Right cardiac atrium (tissue), 5 donors: ENCODE results near the gene SAMD11. TPM values are rescaled to one million over a fixed set of nuclear protein-coding genes. Genes with fewer than 3 reads are reported as not detected.
"Not testable (repeated sequence)": the region's sequence is repeated elsewhere in the genome, so short reads cannot be mapped to it uniquely, and the experiment has no call there.

Source experiments
- ATAC-seq, 2 donors: fragments of 200-7000 bp; cut with Tn5 transposase; one replicate each; pipeline versions ENCODE4 v1.8.0 to v1.9.1; 2020; ENCODE audit warnings: moderate library complexity in 2 of 2, mild to moderate bottlenecking in 1 of 2
- DNase-seq, 3 donors: peaks; one replicate each; pipeline ENCODE4 v3.0.0-alpha.2; 2020
- H3K27ac ChIP-seq: one replicate; pipeline ENCODE4 v1.5.1; 2013; ENCODE audit warnings: mild to moderate bottlenecking, low read length, control low read depth, moderate library complexity
- H3K27me3 ChIP-seq: one replicate; pipeline ENCODE4 v1.6.1; 2013; ENCODE audit not compliant: control insufficient read depth, insufficient read depth
- H3K4me1 ChIP-seq: one replicate; pipeline ENCODE4 v1.6.1; 2013; ENCODE audit warnings: low read length; ENCODE audit not compliant: control insufficient read depth, insufficient read depth
- H3K4me3 ChIP-seq: one replicate; pipeline ENCODE4 v1.5.1; 2013; ENCODE audit warnings: low read length, control low read depth
- H3K9me3 ChIP-seq: one replicate; pipeline ENCODE4 v1.6.1; 2013; ENCODE audit warnings: low read length; ENCODE audit not compliant: control insufficient read depth
- WGBS: extraction: QIAGEN DNeasy Blood & Tissue Kit; methylation state at CpG from one replicate; pipeline ENCODE4 v1.1.7; 2013; 5-methylcytosine and 5-hydroxymethylcytosine counted together
- intact Hi-C, 4 donors: fragments of 100-400 bp; cut with DNase I; formaldehyde crosslinking; loops; one replicate each; pipeline versions ENCODE4 v1.11.0 to v1.14.0; 2022 to 2023
- polyA plus RNA-seq: library from polyadenylated mRNA; stranded (reverse); fragments of 200-250 nt; gene quantifications from one replicate; pipeline ENCODE4 v1.2.3, GENCODE V29; 2013
- total RNA-seq, 4 donors: library from RNA; stranded (reverse); fragmentation: NEBNext Ultra II Directional; extraction: Animal tissue kit (Norgen Biotek cat#: 25700); gene quantifications; one replicate each; pipeline ENCODE4 v1.2.1, GENCODE V29; 2021
- donor health status: healthy with polysubstance abuse.
- donor health status: DM: no; HTN: yes; CAD: no.
- donor health status: DM: no; HTN: no; CAD: no.
- donor health status: DM: no; HTN: yes; CAD: no; lungs with severe emphysema.
- donor health status: DM: yes; HTN: yes; CAD: no.

SAMD11 gene
- total and polyA plus RNA-seq, 5 donors = 6.9 to 27.2 (median 10.9) TPM

DNA sequence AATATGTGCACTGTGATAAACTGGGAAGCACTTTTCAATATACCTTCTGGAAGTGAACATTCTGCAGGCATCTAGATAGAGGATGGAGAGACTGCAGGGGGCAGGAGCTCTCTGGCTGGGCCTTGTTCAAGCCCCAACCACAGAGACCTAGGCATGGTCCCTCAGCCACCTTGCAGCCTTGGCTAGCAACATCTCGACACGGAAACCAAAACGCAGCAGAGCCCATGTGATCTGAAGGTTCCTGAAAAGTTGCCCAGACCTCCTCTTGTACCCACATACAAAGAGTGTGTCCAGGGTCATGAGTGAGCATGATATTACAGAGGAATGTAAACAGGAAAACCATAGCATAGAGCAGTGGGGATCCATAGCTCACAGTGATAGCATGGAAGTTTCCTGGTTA lies 33.1 kb upstream of the SAMD11 start:
- H3K9me3 ChIP-seq = no peaks in the 10 kb centered on the region
- intact Hi-C loops = no loop called here
- 48% methylated on average over 3 of the region's 3 CpGs for WGBS
- ATAC-seq = no peak
- no peak for DNase-seq
- H3K4me1 ChIP-seq = no peaks in the 10 kb centered on the region
- no peak overlapping the region for H3K27ac ChIP-seq
- no peaks in the 10 kb centered on the region for H3K27me3 ChIP-seq
- H3K4me3 ChIP-seq = no peak overlapping the region

DNA sequence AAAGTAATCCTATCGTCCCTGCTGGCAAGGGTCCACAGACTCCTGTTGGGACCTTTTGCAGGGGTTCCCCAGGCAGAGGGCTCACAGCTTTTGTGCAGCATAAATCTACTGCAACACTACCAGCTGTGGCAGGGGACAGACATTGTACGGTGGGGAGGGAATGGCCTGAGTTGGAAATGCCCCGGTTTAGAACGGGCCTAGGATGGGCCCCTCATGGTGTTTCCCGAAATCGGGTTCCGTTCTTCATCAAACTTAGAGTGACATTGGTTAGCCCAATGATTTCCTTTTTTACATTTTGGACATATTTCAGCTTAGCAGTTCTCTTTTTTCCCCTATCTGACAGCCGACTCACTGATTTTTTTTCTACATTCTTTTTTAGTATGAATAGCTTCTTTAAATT lies 26.5 kb upstream of the SAMD11 start:
- Histone ChIP-seq H3K27ac (no peak overlapping the region), H3K4me1 (no peaks in the 10 kb centered on the region), H3K4me3 (no peak overlapping the region), H3K9me3 (no peaks in the 10 kb centered on the region), H3K27me3 (no peaks in the 10 kb centered on the region)
- WGBS = 59% methylated on average over 8 of the region's 8 CpGs
- no peak for ATAC-seq
- intact Hi-C loops = no loop called here
- no peak for DNase-seq

DNA sequence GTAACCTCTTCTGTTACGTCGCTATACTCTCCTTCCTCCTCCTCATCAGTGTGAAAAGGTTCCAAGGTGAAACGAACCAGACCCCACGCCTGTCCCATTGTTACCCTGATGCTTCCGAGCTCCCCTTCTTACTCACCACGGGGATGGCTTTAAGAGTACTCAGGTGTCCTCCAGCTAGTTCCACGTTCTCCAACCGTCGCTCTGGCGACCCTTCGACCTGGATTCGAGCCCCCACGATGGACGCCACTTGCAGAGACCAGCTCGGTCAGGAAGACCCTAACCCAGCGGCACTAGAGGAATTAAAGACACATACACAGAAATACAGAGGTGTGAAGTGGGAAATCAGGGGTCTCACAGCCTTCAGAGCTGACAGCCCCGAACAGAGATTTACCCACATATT lies 25.8 kb upstream of the SAMD11 start:
- H3K27me3 ChIP-seq, H3K9me3 ChIP-seq, ATAC-seq, DNase-seq, H3K4me1 ChIP-seq, H3K4me3 ChIP-seq, intact Hi-C loops, H3K27ac ChIP-seq: not testable (repeated sequence)
- WGBS = 75% methylated on average over 17 of the region's 17 CpGs

DNA sequence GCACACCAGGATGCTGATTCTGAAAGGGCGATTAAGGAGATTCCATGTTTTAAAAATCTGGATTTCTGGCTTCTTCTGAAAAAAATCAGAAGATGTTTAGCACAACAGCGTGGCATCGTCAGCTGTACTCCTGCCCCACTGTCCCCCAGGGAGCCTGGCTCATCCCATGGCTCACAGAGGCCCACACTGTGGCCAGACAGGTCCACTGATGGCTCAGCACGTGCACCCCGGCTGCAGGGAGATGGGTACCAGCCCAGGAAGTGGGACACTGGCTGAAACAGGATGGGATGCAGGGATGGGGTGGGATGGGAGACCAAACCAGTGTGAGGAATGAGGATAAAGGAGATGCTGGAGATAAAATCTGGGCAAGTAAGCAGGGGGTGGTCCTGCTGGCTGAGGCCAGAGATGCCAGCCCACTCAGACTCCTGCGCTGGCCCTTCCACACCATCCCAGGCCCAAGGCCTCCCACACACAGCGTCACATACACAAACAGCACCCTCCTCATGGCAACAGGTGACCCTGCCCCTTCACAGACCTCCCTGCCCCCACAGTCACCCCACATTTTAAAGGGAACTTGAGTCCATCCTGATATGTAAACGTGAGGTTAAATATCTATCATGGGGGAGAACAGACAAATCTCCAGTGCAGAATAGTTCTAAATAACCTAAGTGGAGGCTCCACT lies 23.9 kb upstream of the SAMD11 start:
- 81% methylated on average over 8 of the region's 8 CpGs for WGBS
- no peaks in the 10 kb centered on the region for H3K4me1 ChIP-seq
- intact Hi-C loops = loop anchor here in 1 of 4 donors (10.0 kb wide), 1 partner anchor 55 kb away; the partner anchor contains the start of gene NOC2L

DNA sequence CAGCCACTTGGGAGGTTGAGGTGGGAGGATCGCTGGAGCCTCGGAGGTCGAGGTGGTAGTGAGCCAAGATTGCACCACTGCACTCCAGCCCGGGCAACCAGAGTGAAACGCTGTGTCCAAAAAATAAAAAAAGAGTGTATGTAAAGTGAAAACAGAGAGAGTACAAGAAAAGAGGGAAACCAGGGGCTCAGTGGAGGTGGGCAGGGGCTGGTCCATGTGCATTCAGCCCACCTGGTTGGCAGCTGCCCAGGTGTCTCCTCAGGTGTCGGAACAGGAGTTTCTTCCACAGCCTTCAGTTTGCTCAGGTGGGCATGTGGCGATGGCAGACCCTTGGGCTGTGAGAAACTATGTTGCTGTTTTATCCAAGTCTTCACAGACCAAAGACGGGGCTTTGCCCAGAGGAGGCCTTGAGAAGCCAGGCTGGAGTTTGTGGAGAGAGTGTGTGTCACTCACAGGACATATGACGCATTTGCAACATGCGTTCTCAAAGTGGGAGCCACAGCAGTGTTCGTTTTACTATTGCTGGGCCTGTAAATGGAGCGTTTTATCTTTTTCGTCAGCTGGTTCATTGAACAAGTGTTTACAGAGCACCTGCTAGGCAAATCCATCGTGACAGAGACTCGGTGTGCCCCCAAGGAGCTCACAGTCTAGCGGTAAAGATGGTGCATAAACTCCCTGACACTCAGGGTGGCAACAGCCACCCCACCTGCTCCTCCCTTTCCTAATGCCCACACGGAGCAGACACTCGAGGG lies 22.4 kb upstream of the SAMD11 start:
- peaks cover 3% of the 10 kb centered on the region for H3K4me1 ChIP-seq
- H3K4me3 ChIP-seq = no peak overlapping the region
- no peaks in the 10 kb centered on the region for H3K9me3 ChIP-seq
- H3K27me3 ChIP-seq = no peaks in the 10 kb centered on the region
- ATAC-seq = no peak
- 76% methylated on average over 18 of the region's 18 CpGs for WGBS
- peak in 1 of 3 donors; percentile 54 for DNase-seq
- no peak overlapping the region for H3K27ac ChIP-seq
- intact Hi-C loops = loop anchor here in 1 of 4 donors (10.0 kb wide), 1 partner anchor 54 kb away; the partner anchor contains the start of gene NOC2L

More for the DNA sequence above, 23.9 kb upstream of the SAMD11 start:
- Histone ChIP-seq H3K4me3 (no peak overlapping the region), H3K27ac (no peak overlapping the region), H3K27me3 (no peaks in the 10 kb centered on the region), H3K9me3 (no peaks in the 10 kb centered on the region)
- no peak for DNase-seq
- no peak for ATAC-seq

DNA sequence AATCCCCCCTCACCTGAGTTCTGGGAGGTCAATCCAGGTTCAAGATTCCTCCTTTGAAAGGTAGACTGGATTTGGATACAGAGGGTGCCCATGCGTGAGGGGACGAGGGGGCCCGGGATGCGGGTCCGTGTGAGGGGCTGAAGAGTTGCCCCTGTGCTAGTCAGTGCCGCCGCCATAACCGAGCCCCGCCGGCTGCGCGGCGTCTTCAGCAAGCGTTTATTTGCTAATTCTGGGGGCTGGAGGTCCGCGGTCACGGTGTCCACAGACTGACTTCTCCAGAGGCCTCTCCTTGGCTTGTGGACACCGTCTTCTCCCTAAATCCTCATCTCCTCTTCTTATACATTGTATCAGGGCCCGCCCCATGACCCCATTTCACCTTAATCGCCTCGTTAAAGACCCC lies 20.9 kb upstream of the SAMD11 start:
- intact Hi-C loops = loop anchor here in 1 of 4 donors (10.0 kb wide), 1 partner anchor 52 kb away; the partner anchor contains the start of gene NOC2L
- ATAC-seq (no peak), DNase-seq (peak in 2 of 3 donors; percentile 57 to 58)
- H3K27ac ChIP-seq = no peak overlapping the region
- no peaks in the 10 kb centered on the region for H3K27me3 ChIP-seq
- H3K9me3 ChIP-seq = no peaks in the 10 kb centered on the region
- H3K4me1 ChIP-seq = peaks cover 4% of the 10 kb centered on the region
- no peak overlapping the region for H3K4me3 ChIP-seq
- WGBS = 93% methylated on average over 21 of the region's 21 CpGs

DNA sequence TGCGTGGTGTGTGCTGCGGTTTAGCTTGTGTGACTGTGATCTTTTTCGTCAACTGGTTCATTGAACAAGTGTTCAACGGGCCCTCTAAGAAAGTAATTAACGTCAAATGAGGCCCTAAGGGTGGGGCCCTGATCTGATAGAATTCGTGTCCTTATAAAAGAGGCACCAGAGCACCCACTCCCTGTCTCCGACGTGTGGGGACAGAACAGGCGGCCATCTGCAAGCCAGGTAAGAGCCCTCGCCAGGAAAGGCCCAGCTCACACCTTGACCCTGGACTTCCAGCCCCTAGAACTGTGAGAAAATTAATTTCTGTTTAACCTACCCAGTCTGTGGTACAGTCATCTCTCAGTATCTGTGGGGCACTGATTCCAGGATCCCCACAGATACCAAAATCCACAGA lies 20.4 kb upstream of the SAMD11 start:
- DNase-seq (no peak), ATAC-seq (no peak)
- Histone ChIP-seq H3K27ac (no peak overlapping the region), H3K4me1 (peaks cover 4% of the 10 kb centered on the region), H3K9me3 (no peaks in the 10 kb centered on the region), H3K27me3 (no peaks in the 10 kb centered on the region), H3K4me3 (no peak overlapping the region)
- intact Hi-C loops = loop anchor here in 1 of 4 donors (10.0 kb wide), 1 partner anchor 51 kb away; the partner anchor contains the start of gene NOC2L
- WGBS = 95% methylated on average over 10 of the region's 10 CpGs

DNA sequence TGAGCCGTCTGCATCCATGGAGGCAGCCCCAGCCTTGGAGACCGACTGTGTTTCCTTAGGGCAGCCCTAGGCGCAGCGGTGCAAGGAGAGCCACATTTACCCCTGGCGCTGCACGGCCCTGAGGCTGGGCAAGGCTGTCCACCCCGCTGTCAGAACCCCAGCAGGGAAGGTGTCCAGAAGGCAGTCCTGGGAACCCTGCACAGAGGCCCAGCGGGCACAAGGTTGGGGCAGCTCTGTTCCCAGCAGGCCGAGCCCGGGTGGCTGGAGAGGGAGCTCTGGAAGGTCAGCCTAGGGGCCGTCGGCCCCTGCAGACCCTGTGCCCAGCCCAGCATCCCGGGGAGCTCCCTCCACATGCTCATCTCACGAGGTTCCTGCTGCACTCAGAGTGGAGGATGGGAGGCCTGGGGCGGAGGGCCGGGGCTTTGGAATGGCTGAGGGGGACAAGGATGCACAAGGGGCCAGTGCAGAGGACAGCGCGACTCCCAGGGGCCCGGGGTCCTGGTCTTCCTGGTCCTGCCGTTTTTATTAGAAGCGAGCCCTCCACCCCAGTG lies 19.9 kb upstream of the SAMD11 start:
- peak; percentile 20 to 77 (median 61) for DNase-seq
- Histone ChIP-seq H3K27ac (no peak overlapping the region), H3K27me3 (no peaks in the 10 kb centered on the region), H3K4me1 (peaks cover 4% of the 10 kb centered on the region), H3K4me3 (no peak overlapping the region), H3K9me3 (no peaks in the 10 kb centered on the region)
- intact Hi-C loops = loop anchor here in 1 of 4 donors (10.0 kb wide), 1 partner anchor 51 kb away; the partner anchor contains the start of gene NOC2L
- ATAC-seq = peak; percentile 4
- WGBS = 88% methylated on average over 21 of the region's 21 CpGs

DNA sequence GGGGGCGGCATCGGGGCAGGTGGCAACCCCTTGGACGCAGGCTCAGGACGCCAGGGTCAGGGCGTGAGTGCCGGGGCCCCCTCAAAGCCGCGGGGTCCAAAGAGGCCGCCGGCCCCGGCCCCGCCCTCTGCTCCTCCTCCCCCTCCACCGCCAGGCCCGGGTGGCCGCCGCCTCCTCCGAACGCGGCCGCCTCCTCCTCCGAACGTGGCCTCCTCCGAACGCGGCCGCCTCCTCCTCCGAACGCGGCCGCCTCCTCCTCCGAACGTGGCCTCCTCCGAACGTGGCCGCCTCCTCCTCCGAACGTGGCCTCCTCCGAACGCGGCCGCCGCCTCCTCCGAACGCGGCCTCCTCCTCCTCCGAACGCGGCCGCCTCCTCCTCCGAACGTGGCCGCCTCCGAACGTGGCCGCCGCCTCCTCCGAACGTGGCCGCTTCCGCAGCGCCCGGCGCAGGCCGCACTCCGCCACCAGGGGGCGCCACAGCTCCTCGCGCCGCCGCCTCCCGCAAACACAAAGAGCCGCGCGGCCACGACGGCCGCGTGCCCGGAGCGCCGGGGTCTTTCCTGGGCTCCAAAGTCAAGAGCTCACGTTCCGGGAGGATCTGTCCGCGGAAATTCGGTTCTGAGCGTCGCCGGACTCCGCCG lies 19.3 kb upstream of the SAMD11 start:
- H3K4me3 ChIP-seq = peak overlapping the region; percentile 21
- H3K27ac ChIP-seq = no peak overlapping the region
- no peaks in the 10 kb centered on the region for H3K27me3 ChIP-seq
- H3K4me1 ChIP-seq = peaks cover 4% of the 10 kb centered on the region
- intact Hi-C loops = loop anchor here in 1 of 4 donors (10.0 kb wide), 1 partner anchor 50 kb away; the partner anchor contains the start of gene NOC2L
- 14% methylated on average over 91 of the region's 91 CpGs for WGBS
- H3K9me3 ChIP-seq = no peaks in the 10 kb centered on the region
- ATAC-seq = peak; percentile 76 to 84
- peak; percentile 80 to 95 (median 94) for DNase-seq

DNA sequence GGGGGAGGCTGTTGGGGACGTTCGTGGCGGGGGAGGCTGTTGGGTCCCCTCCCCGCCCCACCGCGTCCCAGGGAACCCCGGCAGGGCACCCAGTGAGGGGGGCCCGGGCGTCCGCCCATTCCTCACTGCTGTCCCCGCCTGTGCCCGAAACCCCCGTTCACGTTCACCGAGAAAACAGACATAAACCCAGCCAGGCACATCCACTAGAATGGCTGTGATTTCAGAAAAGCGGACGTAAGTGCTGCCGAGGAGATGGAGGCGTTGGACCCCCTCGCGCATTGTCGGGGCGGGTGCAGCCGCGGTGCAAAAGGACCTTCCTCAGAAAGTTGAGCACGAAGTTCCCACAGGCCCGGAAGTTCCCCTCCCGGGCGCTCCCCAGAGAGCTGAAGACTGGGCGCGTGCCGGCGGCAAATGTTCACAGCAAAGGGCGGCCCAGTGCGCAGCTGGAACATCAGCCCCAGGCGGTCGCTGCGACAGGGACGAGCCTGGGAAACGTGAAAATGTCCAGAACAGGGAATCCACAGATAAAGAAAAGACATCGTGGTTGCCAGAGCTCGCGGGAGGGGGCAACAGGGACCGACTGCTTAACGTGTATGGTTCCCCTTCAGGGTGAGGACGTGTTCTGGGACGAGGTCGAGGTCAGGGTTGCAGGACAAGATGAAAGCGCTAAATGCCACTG lies 18.5 kb upstream of the SAMD11 start:
- peak; percentile 61 to 63 for ATAC-seq
- peak; percentile 81 to 92 (median 92) for DNase-seq
- intact Hi-C loops = loop anchor here in 1 of 4 donors (10.0 kb wide), 1 partner anchor 50 kb away; the partner anchor contains the start of gene NOC2L
- Histone ChIP-seq H3K4me3 (peak overlapping the region; percentile 21), H3K9me3 (no peaks in the 10 kb centered on the region), H3K27me3 (no peaks in the 10 kb centered on the region), H3K27ac (no peak overlapping the region), H3K4me1 (peaks cover 4% of the 10 kb centered on the region)
- WGBS = 12% methylated on average over 49 of the region's 49 CpGs
